ENCODE measurements around the gene KLHL22.
"Not testable (repeated sequence)": the region's sequence is repeated elsewhere in the genome, so short reads cannot be mapped to it uniquely, and the experiment has no call there.

DNA sequence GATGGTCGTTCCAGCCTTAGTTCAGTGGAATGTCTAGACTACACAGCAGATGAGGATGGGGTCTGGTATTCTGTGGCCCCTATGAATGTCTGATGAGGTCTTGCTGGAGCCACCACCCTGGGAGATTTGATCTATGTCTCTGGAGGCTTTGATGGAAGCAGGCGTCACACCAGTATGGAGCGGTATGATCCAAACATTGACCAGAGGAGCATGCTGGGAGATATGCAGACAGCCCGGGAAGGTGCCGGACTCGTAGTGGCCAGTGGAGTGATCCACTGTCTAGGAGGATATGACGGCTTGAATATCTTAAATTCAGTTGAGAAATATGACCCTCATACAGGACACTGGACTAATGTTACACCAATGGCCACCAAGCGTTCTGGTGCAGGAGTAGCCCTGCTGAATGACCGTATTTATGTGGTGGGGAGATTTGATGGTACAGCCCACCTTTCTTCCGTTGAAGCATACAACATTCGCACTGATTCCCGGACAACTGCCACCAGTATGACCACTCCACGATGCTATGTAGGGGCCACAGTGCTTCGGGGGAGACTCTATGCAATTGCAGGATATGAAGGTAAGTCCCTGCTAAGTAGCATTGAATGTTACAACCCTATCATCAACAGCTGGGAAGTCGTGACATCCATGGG, 44.3 kb downstream of the KLHL22 start:
- not testable (repeated sequence) for TF ChIP-seq POLR2AphosphoS5, POLR2A (IDR thresholded peaks at IDR 0.05)
- TF ChIP-seq, protein P1, sequence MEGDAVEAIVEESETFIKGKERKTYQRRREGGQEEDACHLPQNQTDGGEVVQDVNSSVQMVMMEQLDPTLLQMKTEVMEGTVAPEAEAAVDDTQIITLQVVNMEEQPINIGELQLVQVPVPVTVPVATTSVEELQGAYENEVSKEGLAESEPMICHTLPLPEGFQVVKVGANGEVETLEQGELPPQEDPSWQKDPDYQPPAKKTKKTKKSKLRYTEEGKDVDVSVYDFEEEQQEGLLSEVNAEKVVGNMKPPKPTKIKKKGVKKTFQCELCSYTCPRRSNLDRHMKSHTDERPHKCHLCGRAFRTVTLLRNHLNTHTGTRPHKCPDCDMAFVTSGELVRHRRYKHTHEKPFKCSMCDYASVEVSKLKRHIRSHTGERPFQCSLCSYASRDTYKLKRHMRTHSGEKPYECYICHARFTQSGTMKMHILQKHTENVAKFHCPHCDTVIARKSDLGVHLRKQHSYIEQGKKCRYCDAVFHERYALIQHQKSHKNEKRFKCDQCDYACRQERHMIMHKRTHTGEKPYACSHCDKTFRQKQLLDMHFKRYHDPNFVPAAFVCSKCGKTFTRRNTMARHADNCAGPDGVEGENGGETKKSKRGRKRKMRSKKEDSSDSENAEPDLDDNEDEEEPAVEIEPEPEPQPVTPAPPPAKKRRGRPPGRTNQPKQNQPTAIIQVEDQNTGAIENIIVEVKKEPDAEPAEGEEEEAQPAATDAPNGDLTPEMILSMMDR (IDR thresholded peaks at IDR 0.05), result not testable (repeated sequence)
